ENCODE data around the gene FGD3. TPM values are rescaled to one million over a fixed set of nuclear protein-coding genes. Genes with fewer than 3 reads are reported as not detected.
"Not testable (repeated sequence)": the region's sequence is repeated elsewhere in the genome, so short reads cannot be mapped to it uniquely, and the experiment has no call there.

Gene FGD3
- polyA plus RNA-seq, 2 donors = 2.1 to 2.3 TPM

DNA sequence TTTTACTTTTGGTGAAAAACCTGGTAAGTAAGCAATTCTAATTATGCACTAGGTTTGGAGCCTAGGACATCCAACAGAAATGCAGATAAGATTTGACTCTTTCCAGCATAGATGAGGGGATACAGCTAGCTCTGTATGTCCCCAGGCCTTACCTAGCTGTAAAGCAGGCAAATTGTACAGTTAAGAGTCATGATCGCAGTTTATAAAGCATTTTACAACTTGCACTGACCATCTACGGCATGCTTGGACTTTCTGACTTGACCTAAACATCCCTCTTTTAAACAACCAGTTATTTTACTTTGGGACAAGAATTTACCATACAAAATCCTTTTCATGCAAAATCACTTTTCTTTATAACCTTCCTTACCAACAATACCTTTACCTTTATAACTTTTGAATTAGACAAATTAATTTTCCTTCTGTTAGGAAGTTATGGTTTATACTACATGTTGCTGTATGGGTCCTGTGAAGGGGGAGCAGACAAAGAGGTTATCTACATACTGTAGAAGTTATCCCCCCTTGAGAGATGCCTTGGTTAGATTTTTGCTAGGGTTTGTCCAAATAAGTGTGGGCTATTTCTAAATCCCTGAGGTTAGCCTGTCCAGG is 36.8 kb downstream of the FGD3 start:
- no peaks in the 10 kb centered on the region for H3K27me3 ChIP-seq (ENCODE audit: control insufficient read depth in 1 of 2, insufficient read depth in 2 of 2, low read length in 2 of 2)
- WGBS, 2 donors = 74 to 85% methylated on average over 2 of the region's 2 CpGs
- H3K4me1 ChIP-seq (ENCODE audit: control insufficient read depth in 2 of 2, insufficient read depth in 2 of 2, low read length in 1 of 2) = peaks cover 0 to 4% of the 10 kb centered on the region in 2 donors
- peaks cover 0 to 3% of the 10 kb centered on the region in 2 donors for H3K9me3 ChIP-seq (ENCODE audit: control insufficient read depth in 2 of 2, insufficient read depth in 1 of 2, low read depth in 1 of 2, low read length in 1 of 2)
- no peak overlapping the region for H3K27ac ChIP-seq (ENCODE audit: low read depth in 2 of 2, low read length in 1 of 2)
- no peaks in the 10 kb centered on the region for H3K36me3 ChIP-seq (ENCODE audit: control insufficient read depth in 2 of 2, insufficient read depth in 2 of 2, low read length in 1 of 2)
- H3K4me3 ChIP-seq (ENCODE audit: low read depth in 1 of 2, low read length in 2 of 2) = no peak overlapping the region

DNA sequence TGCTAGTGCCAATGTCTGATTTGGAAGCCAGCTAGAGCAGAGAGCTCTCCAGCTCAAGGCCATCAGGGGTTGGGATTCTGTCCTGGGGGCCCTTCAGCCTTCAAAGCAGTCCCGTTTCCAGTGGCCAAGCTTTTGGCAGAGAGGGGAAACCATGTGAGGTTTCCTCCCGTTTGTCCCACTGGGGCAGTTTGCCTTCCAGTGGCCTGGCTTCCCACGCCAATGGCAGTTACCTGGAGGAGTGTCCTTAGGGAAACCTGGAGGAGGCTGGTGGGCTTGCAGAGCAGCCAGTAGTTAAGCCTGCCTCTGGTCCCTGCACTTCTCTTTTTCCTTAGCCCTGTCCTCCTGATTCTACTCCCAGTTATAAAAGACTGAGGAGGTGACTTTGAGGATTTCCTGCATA is 37.7 kb downstream of the FGD3 start:
- H3K27me3 ChIP-seq (ENCODE audit: control insufficient read depth in 1 of 2, insufficient read depth in 2 of 2, low read length in 2 of 2) = no peaks in the 10 kb centered on the region
- H3K4me1 ChIP-seq (ENCODE audit: control insufficient read depth in 2 of 2, insufficient read depth in 2 of 2, low read length in 1 of 2) = peaks cover 0 to 4% of the 10 kb centered on the region in 2 donors
- H3K4me3 ChIP-seq (ENCODE audit: low read depth in 1 of 2, low read length in 2 of 2) = no peak overlapping the region
- no peaks in the 10 kb centered on the region for H3K36me3 ChIP-seq (ENCODE audit: control insufficient read depth in 2 of 2, insufficient read depth in 2 of 2, low read length in 1 of 2)
- H3K27ac ChIP-seq (ENCODE audit: low read depth in 2 of 2, low read length in 1 of 2) = no peak overlapping the region
- WGBS, 2 donors = 69 to 90% methylated on average over 3 of the region's 3 CpGs
- H3K9me3 ChIP-seq (ENCODE audit: control insufficient read depth in 2 of 2, insufficient read depth in 1 of 2, low read depth in 1 of 2, low read length in 1 of 2) = peaks cover 0 to 3% of the 10 kb centered on the region in 2 donors

DNA sequence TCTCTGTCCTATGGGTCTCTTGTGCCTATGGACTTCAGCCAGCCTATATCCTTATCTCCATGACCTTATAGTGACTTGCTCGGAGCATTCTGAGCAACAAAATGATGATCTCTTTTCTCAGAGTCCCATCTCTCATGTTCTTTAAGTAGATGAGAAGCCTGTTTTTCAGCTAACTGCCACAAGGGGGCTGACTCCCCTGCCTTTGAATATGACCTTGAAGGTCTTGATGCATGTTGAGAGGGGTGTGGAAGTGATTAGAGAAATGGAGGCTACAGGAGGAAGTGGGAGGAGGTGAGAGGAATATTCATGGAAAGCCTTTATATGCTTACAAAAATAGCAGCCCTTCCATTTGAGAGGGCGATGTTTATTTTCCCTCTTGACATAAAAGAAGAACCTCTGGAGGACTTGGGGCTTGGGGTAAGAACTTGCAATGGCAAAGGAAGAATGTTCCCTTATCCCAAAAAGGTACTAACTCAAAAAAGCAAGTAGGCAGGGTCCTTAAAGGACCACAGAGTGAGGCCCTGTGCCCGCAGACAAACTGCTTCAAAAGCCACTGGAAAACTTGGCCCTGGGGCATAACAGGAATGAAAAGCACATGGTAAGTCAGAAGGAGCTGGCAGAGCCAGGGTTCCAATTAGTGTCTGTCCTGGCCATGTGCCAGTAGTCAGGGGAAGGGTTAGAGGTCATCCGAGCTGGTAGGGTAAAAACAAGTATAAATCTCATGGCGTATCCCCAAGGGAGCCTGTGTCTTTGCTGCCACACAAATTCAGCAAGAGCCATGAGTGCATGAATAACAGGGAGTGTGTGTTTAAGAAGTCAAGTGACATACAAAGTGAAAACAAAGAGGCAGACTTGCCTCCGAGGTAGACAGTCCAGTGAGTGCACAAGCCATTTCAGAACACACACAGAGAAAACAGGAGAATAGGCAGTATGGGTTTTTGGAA is 39.1 kb downstream of the FGD3 start:
- H3K27ac ChIP-seq (ENCODE audit: low read depth in 2 of 2, low read length in 1 of 2) = no peak overlapping the region

DNA sequence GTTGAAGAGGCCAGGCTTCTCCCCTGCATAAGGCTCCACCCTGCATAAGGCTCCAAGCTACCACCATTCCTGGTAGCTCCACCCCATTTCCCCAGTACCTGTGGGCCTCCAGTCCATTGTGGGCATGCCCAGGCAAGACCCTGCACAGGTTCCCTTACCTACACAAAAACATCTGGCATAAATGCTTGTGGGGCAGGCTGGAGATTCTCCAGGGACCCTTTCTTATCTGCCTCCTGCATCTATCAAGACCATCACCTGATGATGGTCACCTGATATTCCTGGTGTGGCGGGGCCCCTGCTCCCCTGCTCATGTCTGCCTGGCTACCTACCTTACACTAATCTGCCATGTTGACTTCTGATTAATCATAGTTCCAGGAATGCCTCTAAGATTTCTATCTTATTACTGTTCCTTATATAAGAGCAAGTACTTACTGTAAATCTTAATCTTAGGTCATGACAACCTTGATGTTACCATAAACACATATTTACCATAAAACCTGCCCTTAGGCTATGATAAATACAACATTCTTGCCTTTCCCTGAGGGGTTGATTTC is 41.0 kb downstream of the FGD3 start:
- no peak overlapping the region for H3K4me3 ChIP-seq (ENCODE audit: low read depth in 1 of 2, low read length in 2 of 2)
- WGBS, 2 donors = 85 to 89% methylated on average over 1 of the region's 1 CpG
- H3K9me3 ChIP-seq (ENCODE audit: control insufficient read depth in 2 of 2, insufficient read depth in 1 of 2, low read depth in 1 of 2, low read length in 1 of 2) = peaks cover 0 to 3% of the 10 kb centered on the region in 2 donors
- H3K27ac ChIP-seq (ENCODE audit: low read depth in 2 of 2, low read length in 1 of 2) = no peak overlapping the region
- peaks cover 0 to 4% of the 10 kb centered on the region in 2 donors for H3K4me1 ChIP-seq (ENCODE audit: control insufficient read depth in 2 of 2, insufficient read depth in 2 of 2, low read length in 1 of 2)
- no peaks in the 10 kb centered on the region for H3K27me3 ChIP-seq (ENCODE audit: control insufficient read depth in 1 of 2, insufficient read depth in 2 of 2, low read length in 2 of 2)
- no peaks in the 10 kb centered on the region for H3K36me3 ChIP-seq (ENCODE audit: control insufficient read depth in 2 of 2, insufficient read depth in 2 of 2, low read length in 1 of 2)

More for the DNA sequence above, 39.1 kb downstream of the FGD3 start:
- H3K36me3 ChIP-seq (ENCODE audit: control insufficient read depth in 2 of 2, insufficient read depth in 2 of 2, low read length in 1 of 2) = no peaks in the 10 kb centered on the region
- no peaks in the 10 kb centered on the region for H3K27me3 ChIP-seq (ENCODE audit: control insufficient read depth in 1 of 2, insufficient read depth in 2 of 2, low read length in 2 of 2)
- peaks cover 0 to 3% of the 10 kb centered on the region in 2 donors for H3K9me3 ChIP-seq (ENCODE audit: control insufficient read depth in 2 of 2, insufficient read depth in 1 of 2, low read depth in 1 of 2, low read length in 1 of 2)
- WGBS, 2 donors = 75 to 84% methylated on average over 6 of the region's 6 CpGs
- H3K4me1 ChIP-seq (ENCODE audit: control insufficient read depth in 2 of 2, insufficient read depth in 2 of 2, low read length in 1 of 2) = peaks cover 0 to 4% of the 10 kb centered on the region in 2 donors
- no peak overlapping the region for H3K4me3 ChIP-seq (ENCODE audit: low read depth in 1 of 2, low read length in 2 of 2)

DNA sequence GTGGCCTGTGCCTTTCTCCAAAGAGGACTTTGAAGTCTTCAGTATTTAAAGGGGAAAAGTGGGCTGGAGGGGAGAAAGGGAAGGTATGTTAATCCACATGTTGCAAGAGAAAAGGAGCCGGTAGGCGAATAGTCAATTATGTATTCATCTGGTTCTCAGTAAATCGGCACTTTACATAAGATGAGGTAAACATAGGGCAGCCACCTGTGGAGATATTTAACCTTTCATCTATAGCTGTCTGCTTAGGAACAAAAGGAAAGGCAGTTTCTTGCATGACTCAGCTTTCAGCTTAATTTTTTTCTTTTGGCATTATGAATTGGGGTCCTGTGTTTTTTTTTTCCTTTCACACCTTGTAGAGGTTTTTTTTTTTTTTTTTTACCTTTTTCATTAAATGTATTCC is 42.2 kb downstream of the FGD3 start:
- 35 to 41% methylated on average over 3 of the region's 3 CpGs for WGBS, 2 donors
- no peaks in the 10 kb centered on the region for H3K36me3 ChIP-seq (ENCODE audit: control insufficient read depth in 2 of 2, insufficient read depth in 2 of 2, low read length in 1 of 2)
- H3K4me3 ChIP-seq (ENCODE audit: low read depth in 1 of 2, low read length in 2 of 2) = no peak overlapping the region
- no peak overlapping the region for H3K27ac ChIP-seq (ENCODE audit: low read depth in 2 of 2, low read length in 1 of 2)
- H3K27me3 ChIP-seq (ENCODE audit: control insufficient read depth in 1 of 2, insufficient read depth in 2 of 2, low read length in 2 of 2) = no peaks in the 10 kb centered on the region
- H3K9me3 ChIP-seq (ENCODE audit: control insufficient read depth in 2 of 2, insufficient read depth in 1 of 2, low read depth in 1 of 2, low read length in 1 of 2) = peaks cover 0 to 3% of the 10 kb centered on the region in 2 donors
- H3K4me1 ChIP-seq (ENCODE audit: control insufficient read depth in 2 of 2, insufficient read depth in 2 of 2, low read length in 1 of 2) = peaks cover 0 to 4% of the 10 kb centered on the region in 2 donors

DNA sequence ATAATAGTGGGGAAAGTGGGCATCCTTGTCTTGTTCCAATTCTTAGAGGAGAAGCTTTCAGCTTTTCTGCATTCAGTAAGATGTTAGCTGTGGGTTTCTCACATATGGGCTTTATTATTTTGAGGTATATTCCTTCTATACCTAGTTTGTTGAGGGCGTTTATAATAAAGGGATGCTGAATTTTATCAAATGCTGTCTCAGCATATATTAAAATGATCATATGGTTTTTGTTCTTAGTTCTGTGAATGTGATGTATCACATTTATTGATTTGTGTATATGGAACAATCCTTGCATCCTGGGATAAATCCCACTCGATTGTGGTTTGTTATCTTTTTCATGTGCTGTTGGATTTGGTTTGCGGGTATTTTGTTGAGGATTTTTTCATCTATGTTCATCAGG is 43.1 kb downstream of the FGD3 start:
- Histone ChIP-seq H3K4me3 (ENCODE audit: low read depth in 1 of 2, low read length in 2 of 2) (no peak overlapping the region), H3K36me3 (ENCODE audit: control insufficient read depth in 2 of 2, insufficient read depth in 2 of 2, low read length in 1 of 2) (no peaks in the 10 kb centered on the region), H3K27ac (ENCODE audit: low read depth in 2 of 2, low read length in 1 of 2) (no peak overlapping the region), H3K4me1 (ENCODE audit: control insufficient read depth in 2 of 2, insufficient read depth in 2 of 2, low read length in 1 of 2) (peaks cover 0 to 4% of the 10 kb centered on the region in 2 donors), H3K27me3 (ENCODE audit: control insufficient read depth in 1 of 2, insufficient read depth in 2 of 2, low read length in 2 of 2) (no peaks in the 10 kb centered on the region), H3K9me3 (ENCODE audit: control insufficient read depth in 2 of 2, insufficient read depth in 1 of 2, low read depth in 1 of 2, low read length in 1 of 2) (no peaks in the 10 kb centered on the region)
- WGBS, 2 donors = 91 to 96% methylated on average over 3 of the region's 3 CpGs

DNA sequence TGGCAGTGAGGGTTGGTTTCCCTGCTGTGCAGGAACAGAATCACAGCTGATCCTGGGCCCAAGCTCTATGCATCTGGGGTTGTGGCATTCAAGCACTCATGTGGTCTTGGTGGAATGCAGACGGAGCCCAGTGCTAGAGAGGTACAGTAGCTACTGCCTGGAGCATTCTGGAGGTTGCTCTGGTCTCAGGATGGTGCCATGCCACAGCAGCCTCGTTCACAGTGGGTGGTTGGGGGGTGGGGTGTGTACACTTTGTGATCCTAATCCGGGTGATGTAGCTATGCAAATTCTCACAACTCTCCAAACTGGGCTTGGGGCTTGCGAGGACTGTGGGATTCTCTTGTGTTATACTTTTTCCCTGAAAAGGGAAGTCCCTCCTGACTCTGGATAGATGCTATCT is 45.2 kb downstream of the FGD3 start:
- no peaks in the 10 kb centered on the region for H3K36me3 ChIP-seq (ENCODE audit: control insufficient read depth in 2 of 2, insufficient read depth in 2 of 2, low read length in 1 of 2)
- H3K4me3 ChIP-seq (ENCODE audit: low read depth in 1 of 2, low read length in 2 of 2) = no peak overlapping the region
- no peaks in the 10 kb centered on the region for H3K9me3 ChIP-seq (ENCODE audit: control insufficient read depth in 2 of 2, insufficient read depth in 1 of 2, low read depth in 1 of 2, low read length in 1 of 2)
- WGBS, 2 donors = 82 to 86% methylated on average over 4 of the region's 4 CpGs
- no peak overlapping the region for H3K27ac ChIP-seq (ENCODE audit: low read depth in 2 of 2, low read length in 1 of 2)
- peaks cover 0 to 4% of the 10 kb centered on the region in 2 donors for H3K4me1 ChIP-seq (ENCODE audit: control insufficient read depth in 2 of 2, insufficient read depth in 2 of 2, low read length in 1 of 2)
- H3K27me3 ChIP-seq (ENCODE audit: control insufficient read depth in 1 of 2, insufficient read depth in 2 of 2, low read length in 2 of 2) = no peaks in the 10 kb centered on the region

DNA sequence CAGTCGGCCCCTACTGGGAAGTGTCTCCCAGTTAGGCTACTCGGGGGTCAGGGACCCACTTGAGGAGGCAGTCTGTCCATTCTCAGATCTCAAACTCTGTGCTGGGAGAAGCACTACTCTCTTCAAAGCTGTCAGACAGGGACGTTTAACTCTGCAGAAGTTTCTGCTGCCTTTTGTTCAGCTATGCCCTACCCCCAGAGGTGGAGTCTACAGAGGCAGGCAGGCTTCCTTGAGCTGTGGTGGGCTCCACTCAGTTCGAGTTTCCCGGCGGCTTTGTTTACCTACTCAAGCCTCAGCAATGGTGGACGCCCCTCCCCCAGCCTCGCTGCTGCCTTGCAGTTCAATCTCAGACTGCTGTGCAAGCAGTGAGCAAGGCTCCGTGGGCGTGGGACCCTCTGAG is 51.5 kb downstream of the FGD3 start:
- not testable (repeated sequence) for H3K27ac ChIP-seq (ENCODE audit: low read depth in 2 of 2, low read length in 1 of 2); H3K36me3 ChIP-seq (ENCODE audit: control insufficient read depth in 2 of 2, insufficient read depth in 2 of 2, low read length in 1 of 2); H3K4me1 ChIP-seq (ENCODE audit: control insufficient read depth in 2 of 2, insufficient read depth in 2 of 2, low read length in 1 of 2); H3K4me3 ChIP-seq (ENCODE audit: low read depth in 1 of 2, low read length in 2 of 2); H3K27me3 ChIP-seq (ENCODE audit: control insufficient read depth in 1 of 2, insufficient read depth in 2 of 2, low read length in 2 of 2); H3K9me3 ChIP-seq (ENCODE audit: control insufficient read depth in 2 of 2, insufficient read depth in 1 of 2, low read depth in 1 of 2, low read length in 1 of 2)
- 88 to 92% methylated on average over 10 of the region's 10 CpGs for WGBS, 2 donors

DNA sequence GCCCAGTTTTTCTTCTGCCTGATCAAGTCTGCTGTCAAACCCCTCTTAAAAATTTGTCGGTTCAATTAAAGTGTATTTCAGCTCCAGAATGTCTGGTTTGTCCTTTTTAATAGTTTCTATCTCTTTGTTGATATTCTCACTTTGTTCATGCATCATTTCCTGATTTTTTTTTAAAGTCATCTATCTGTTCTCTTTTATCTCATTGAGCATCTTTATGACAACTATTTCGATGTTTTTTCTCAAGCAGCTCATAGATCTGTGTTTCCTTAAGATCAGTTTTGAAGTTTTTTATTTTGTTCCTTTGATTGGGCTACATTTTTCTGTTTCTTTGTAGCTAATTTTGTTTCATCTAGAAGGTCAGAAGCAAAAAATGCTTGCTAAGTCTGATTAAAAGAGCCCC is 53.7 kb downstream of the FGD3 start:
- H3K27ac ChIP-seq (ENCODE audit: low read depth in 2 of 2, low read length in 1 of 2) = no peak overlapping the region
- peaks cover 0 to 2% of the 10 kb centered on the region in 2 donors for H3K4me1 ChIP-seq (ENCODE audit: control insufficient read depth in 2 of 2, insufficient read depth in 2 of 2, low read length in 1 of 2)
- H3K9me3 ChIP-seq (ENCODE audit: control insufficient read depth in 2 of 2, insufficient read depth in 1 of 2, low read depth in 1 of 2, low read length in 1 of 2) = peaks cover 0 to 2% of the 10 kb centered on the region in 2 donors
- 81 to 84% methylated on average over 2 of the region's 2 CpGs for WGBS, 2 donors
- H3K4me3 ChIP-seq (ENCODE audit: low read depth in 1 of 2, low read length in 2 of 2) = no peak overlapping the region
- H3K36me3 ChIP-seq (ENCODE audit: control insufficient read depth in 2 of 2, insufficient read depth in 2 of 2, low read length in 1 of 2) = no peaks in the 10 kb centered on the region
- no peaks in the 10 kb centered on the region for H3K27me3 ChIP-seq (ENCODE audit: control insufficient read depth in 1 of 2, insufficient read depth in 2 of 2, low read length in 2 of 2)

Measured in esophagus (tissue), 2 donors.